K562 (cell line): Measurements from ENCODE around the gene PPL.

Experiments
- CHD1 ChIP-seq: fragments of 200-600 bp; sonication (generic); IDR thresholded peaks from one replicate; pipeline ENCODE4 v1.6.1; 2012; ENCODE audit warnings: mild to moderate bottlenecking, moderate library complexity, low read length, inconsistent platforms
- NFATC3 ChIP-seq: fragments of 450-650 bp; IDR thresholded peaks from 2 replicates; pipeline ENCODE4 v1.6.1; 2017; ENCODE audit warnings: mild to moderate bottlenecking
- USF2 ChIP-seq: sonication (generic); formaldehyde crosslinking; IDR thresholded peaks from 2 replicates; pipeline ENCODE4 v1.5.0; 2020; ENCODE audit warnings: missing genetic modification reagents
- ZEB2 ChIP-seq: fragments of 450-650 bp; IDR thresholded peaks from 2 replicates; pipeline ENCODE4 v1.6.1; 2016
- ZFP36 ChIP-seq: fragments of 150-350 bp; IDR thresholded peaks from 2 replicates; pipeline ENCODE4 v1.6.1; 2018; ENCODE audit warnings: low read length, low read depth; ENCODE audit not compliant: partially characterized antibody
- ZNF212 ChIP-seq: fragments of 450-650 bp; formaldehyde crosslinking; IDR thresholded peaks from 2 replicates; pipeline ENCODE4 v1.4.0; 2020; ENCODE audit warnings: mild to moderate bottlenecking
- ZNF232 ChIP-seq: sonication (generic); formaldehyde crosslinking; IDR thresholded peaks from 2 replicates; pipeline ENCODE4 v1.8.0; 2022; ENCODE audit warnings: mild to moderate bottlenecking, missing genetic modification reagents
- TF ChIP-seq, protein P1 (sequence below): fragments of 250-450 bp; sonication (Bioruptor Pico); IDR thresholded peaks from 2 replicates; pipeline ENCODE4 v1.4.0; 2020; ENCODE audit warnings: mild to moderate bottlenecking
- TF ChIP-seq, protein P2 (sequence below): fragments of 200-400 bp; formaldehyde crosslinking; IDR thresholded peaks from 2 replicates; pipeline ENCODE4 v1.6.1; 2017; ENCODE audit warnings: mild to moderate bottlenecking, low read depth, low read length, moderate library complexity

DNA sequence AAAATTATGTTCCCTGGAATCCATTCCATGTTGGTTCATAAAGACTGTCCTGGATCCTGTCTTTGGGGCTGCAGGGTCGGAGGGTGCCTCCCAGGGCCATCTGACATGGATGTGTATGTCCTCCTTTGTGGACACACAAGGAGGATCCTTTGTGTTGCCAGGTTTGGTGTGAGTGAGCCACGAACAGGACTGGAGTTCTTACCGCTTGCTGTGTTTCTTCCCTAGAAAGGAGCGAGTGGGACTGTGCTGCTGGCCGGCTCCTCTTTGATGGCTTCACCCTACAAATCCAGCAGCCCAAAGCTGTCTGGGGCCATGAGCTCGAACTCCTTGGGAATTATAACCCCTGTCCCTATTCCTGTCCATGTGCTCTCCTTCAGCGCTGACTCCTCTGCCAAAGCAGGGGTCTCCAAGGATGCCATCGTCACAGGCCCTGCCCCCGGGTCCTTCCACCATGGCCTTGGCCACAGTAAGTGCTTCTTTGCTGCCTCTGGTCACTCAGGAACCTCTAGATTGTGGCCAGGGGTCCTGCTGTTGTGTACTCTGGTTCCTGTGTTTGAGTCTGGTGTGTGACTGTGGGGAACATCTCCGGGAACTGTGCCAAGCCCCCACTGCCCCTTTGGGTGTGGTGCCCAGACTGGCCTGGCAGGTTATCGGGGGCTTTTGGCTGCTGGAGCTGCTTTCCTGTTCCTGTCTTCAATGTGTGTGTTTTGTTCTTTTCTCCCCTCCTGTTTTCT, 60.1 kb downstream of the PPL start:
- TF ChIP-seq ZEB2 (no peak), CHD1 (no peak), NFATC3 (no peak), ZNF232 (no peak), ZFP36 (no peak), USF2 (CRISPR knock-in tag) (no peak), ZNF212 (CRISPR knock-in tag) (no peak)
- TF ChIP-seq, protein P1, sequence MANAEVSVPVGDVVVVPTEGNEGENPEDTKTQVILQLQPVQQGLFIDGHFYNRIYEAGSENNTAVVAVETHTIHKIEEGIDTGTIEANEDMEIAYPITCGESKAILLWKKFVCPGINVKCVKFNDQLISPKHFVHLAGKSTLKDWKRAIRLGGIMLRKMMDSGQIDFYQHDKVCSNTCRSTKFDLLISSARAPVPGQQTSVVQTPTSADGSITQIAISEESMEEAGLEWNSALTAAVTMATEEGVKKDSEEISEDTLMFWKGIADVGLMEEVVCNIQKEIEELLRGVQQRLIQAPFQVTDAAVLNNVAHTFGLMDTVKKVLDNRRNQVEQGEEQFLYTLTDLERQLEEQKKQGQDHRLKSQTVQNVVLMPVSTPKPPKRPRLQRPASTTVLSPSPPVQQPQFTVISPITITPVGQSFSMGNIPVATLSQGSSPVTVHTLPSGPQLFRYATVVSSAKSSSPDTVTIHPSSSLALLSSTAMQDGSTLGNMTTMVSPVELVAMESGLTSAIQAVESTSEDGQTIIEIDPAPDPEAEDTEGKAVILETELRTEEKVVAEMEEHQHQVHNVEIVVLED (CRISPR knock-in tag), result no peak
- TF ChIP-seq, protein P2, sequence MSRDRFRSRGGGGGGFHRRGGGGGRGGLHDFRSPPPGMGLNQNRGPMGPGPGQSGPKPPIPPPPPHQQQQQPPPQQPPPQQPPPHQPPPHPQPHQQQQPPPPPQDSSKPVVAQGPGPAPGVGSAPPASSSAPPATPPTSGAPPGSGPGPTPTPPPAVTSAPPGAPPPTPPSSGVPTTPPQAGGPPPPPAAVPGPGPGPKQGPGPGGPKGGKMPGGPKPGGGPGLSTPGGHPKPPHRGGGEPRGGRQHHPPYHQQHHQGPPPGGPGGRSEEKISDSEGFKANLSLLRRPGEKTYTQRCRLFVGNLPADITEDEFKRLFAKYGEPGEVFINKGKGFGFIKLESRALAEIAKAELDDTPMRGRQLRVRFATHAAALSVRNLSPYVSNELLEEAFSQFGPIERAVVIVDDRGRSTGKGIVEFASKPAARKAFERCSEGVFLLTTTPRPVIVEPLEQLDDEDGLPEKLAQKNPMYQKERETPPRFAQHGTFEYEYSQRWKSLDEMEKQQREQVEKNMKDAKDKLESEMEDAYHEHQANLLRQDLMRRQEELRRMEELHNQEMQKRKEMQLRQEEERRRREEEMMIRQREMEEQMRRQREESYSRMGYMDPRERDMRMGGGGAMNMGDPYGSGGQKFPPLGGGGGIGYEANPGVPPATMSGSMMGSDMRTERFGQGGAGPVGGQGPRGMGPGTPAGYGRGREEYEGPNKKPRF, result no peak
